Measurements from ENCODE around the gene DYNLL1.
A peak's percentile ranks its signal among the peaks of the same experiment; 100 is the strongest.
"Not testable (repeated sequence)": the region's sequence is repeated elsewhere in the genome, so short reads cannot be mapped to it uniquely, and the experiment has no call there.

The DYNLL1 gene

DNA sequence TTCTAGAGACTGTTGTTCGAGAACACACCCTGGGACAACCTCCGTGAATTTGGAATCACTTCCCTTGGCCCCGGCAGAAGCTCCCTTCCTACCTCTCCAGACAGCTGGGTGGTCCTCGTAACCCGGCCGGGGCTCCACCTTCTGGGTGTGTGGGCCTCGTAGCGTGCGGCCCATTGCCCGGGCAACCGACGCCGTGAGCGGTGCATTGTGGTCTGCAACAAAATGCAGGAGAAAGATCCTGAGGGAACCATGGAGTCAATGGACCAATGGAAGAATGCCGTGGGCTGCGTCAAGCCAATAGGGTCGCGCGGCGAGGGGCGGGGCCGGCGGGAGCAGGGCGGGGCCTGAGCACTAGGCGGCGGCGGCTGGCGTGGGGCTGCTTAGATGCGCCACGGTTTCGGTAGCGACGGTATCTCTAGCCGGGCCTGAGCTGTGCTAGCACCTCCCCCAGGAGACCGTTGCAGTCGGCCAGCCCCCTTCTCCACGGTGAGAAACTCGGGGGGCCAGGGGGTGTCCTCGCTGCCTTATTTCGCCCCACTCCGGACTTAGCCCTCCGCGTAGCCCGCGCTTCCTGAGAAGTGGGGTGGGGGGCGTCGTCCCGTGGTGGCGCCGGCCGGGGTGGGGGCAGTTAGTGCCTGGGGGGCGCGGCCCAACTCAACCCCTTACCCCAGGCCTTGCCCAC is at the start of gene DYNLL1:
Gene DYNLL1, plus strand, starts transcription at position 383 of the 682 bp plus-strand sequence. CDS start 309 bp downstream, outside the sequence.
- peak; percentile 99 for DNase-seq

DNA sequence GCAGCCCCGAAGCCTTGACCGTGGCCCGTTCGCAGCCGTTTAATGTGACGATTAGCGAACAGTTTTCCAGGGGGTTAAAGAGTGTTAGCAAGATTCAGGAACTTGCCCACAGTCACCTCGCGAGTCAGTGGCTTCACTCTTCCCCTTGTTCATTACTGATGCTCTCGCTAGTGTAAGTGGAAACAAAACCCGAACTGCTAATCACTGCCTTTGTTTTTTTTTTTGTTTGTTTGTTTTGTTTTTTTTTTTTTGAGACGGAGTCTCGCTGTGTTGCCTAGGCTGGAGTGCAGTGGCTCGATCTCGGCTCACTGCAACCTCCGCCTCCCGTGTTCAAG is 49.1 kb upstream of the DYNLL1 start:
- not testable (repeated sequence) for DNase-seq

DNA sequence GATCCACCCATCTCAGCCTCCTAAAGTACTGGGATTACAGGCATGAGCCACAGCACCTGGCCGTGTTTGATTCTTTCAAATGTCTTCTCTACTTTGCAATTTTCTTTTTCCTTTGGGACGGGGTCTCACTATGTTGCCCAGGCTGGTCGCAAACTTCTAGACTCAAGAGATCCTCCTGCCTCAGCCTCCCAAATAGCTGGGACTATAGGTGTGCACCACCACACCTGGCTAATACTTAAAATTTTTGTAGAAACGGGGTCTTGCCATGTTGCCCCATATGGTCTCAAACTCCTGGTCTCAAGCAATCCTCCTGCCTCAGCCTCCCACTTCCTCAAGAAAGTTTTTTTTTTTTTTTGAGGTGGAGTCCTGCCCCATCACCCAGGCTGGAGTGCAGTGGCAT is 47.9 kb upstream of the DYNLL1 start:
- no peak for DNase-seq

DNA sequence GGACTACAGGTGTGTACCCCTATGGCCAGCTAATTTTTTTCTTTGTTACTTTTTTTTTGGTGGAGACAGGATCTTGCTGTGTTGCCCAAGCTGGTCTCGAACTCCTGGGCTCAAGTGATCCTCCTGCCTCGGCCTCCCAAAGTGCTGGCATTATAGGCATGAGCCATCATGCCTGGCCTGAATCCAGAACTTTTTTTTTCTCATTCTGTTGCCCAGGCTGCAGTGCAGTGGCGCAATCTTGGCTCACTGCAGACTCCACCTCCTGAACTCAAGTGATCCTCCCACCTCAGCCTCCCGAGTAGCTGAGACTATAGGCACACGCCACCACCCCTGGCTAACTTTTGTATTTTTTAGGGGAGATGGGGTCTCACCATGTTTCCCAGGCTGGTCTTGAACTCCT is 43.4 kb upstream of the DYNLL1 start:
- not testable (repeated sequence) for DNase-seq

DNA sequence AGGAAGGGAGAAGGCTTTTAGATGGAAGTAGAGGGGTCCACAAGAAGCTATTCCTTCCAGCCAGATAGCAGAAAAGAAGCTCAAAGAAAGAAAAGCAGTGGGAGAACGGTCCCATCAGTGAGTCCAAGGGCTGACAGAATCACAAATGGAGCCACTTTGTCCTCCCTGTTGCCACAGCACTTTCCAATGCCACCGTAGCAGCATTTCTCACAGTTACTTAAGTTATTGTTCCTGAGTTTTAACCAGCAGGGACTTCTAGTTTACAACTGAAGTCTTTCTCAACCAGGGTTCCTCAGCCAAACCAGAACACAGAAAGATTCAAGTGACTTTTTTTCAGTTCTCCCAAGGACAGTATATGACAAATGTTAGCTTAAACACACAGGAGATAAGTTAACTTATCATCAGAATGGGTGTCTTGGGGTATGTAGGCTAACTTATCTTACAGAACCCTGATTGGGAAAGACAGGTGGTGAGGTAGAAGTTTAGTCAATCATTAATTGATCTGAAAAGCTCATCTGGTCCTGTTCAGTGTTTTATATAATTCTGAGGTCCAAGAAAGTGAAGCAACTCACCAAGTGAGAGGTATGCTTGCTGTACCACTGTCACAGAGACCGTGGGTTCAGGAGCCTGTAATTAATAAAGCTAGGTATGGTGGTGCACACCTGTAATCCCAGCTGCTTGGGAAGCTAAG is 42.7 kb upstream of the DYNLL1 start:
- no peak for DNase-seq

DNA sequence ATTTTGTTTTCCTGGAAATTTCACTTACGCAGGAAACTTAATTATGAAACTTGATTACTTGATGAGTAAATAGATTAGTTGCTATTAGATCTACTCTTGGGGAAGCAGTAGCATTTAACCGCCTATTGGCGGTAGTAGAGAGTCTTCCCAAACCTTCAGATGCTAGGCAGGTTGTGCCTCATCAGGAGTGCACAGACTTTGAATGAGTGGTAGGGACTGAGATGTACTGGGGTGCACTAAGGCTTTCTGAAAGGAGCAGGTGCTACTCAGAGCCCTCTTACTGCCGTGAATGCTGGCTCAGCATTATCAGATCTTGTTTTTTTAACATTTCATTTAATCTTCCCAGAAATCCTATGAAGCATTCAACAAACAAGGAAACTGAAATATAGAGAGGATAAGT is 41.9 kb upstream of the DYNLL1 start:
- DNase-seq = peak; percentile 80

DNA sequence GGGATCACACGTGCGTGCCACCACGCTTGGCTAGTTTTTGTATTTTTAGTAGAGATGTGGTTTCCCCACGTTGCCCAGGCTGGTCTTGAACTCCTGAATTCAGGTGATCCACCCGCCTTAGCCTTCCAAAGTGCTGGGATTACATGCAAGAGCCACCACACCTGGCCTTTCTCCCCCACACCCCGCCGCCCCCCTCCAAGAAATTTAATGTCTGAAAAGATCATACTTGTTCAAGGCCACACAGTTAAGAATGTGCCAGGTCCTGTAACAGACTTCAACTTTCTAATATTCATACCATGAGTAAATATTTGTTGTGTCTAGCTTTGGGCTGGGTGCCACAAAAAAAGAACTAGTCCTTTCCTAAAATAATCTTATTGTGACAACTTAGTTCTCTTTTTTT is 40.6 kb upstream of the DYNLL1 start:
- DNase-seq = no peak

DNA sequence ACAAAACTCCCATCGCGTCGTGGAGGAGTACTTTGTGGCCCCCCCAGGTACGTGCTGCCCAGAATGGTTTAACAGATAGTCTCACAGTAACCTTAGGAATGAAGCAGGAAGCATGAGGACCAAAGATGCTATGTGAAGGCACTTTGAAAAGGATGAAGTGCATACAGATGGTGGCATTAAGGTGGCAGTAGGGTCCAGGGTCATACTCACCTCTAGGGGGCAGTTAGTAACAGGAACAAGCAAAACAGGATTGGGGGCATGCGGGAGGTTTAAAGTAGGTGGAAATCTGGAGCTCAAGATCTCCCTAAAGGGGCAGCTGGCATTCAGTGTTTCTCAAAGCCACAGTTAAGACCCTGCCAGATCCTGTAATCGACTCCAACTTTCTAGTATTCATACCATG is 38.8 kb upstream of the DYNLL1 start:
- peak; percentile 67 for DNase-seq

DNA sequence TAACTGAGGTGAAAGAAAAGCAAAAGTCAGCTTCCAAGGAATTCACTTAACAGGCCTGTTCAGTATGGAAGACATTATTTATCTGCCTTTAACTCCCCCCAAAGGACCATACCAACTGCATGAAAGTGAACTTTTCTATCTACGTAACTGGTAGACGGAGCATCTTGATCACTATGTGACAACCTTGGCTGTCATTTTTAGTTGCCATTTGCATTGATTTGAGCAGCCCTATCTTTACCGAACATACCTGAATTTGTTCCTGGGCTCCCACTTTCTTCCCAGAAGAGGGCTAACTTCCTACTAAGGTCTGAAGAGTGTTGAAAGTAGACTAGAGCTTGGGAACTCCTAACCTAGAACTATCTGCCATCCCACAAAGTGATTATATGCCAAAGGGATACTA is 35.8 kb upstream of the DYNLL1 start:
- DNase-seq = no peak

DNA sequence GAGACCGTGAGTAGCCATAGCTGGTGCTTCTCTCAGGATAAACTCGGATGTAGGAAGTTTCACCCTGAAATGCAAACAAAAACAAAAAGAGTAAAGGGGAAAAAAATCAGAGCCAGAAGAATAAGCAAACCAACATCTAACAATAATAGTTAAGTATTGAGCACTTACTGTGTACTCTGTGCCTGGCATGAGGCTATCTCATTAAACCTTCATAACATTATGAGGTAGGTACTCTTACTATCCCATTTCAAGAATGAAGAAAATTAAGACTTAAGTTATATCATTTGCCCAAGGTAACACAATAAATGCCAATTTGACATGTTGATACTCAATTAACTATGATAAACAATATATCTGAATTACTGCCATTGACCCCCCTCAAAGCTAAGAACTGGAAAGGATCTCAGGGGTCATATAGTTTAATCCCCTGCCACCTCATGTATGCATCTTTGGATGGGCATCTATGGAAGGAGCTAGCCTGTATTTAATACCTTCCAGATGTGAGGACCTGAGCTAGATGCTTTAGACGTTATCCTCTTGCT is 33.7 kb upstream of the DYNLL1 start:
- DNase-seq = no peak

DNA sequence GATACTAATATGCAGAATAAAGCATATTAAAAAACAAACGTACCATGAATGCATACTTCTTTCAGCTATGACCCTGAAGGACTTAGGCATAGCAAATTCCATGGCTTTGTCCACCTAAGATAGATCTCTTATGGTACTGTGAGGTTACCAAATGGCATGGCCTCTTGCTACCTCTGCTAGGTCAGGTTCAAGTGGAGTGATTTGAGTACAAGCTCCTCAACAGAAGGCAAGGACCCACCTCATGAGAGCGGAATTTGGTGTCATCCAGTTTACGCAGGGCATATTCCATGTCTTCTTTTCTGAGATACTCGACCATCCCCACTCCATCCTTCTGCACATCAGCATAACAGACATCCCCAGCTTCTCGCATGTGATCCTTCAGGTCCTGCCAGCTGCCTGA is 32.2 kb upstream of the DYNLL1 start:
- no peak for DNase-seq

DNA sequence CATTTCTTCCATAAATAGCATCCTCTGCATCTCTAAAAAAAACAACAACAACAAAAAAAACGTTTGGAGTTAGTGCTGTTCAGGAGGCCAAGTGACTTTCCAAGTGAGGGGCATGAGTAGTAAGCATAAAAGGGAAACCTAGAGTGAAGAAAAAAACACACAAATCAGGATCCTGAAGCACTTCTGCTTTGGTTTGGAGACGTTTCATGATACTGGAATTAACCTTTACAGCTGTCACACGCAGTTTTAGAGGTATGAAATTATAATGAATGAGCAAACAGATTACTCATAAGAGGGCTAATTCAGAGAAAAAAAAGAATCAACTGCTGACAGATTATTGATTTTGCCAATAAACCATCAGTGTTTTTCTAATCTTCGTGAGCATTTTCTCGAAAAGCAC is 30.2 kb upstream of the DYNLL1 start:
- DNase-seq = no peak

DNA sequence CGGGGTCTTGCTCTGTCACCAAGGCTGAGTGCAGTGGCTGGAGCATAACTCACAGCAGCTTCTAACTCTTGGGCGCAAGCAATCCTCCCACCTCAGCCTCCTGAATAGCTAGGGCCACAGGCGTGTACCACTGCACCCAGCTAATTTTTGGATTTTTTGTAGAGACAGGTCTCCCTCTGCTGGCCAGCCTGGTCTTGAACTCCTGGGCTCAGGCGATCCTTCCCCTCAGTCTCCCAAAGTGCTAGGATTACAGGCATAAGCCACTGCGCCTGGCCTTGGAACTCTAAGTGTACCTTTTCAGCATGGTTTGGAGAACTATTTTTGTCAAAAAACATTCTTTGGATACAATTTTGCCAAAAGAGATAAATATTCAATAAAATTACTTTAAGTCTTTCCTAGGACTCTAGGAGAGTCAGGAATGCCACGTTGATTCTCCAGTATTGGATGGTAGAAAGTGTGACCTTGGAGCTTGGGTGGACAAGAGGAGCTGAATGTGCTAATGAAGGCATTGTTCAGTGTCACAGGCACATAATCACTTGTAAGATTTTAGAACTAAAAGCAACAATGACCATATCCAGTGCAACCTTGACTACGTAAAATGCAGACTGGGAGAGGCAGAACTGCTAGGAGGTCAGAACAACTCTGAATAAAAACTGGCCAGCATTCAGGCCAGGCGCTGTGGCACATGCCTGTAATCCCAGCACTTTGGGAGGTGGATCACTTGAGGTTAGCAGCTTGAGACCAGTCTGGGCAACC is 29.2 kb upstream of the DYNLL1 start:
- peak; percentile 81 for DNase-seq

DNA sequence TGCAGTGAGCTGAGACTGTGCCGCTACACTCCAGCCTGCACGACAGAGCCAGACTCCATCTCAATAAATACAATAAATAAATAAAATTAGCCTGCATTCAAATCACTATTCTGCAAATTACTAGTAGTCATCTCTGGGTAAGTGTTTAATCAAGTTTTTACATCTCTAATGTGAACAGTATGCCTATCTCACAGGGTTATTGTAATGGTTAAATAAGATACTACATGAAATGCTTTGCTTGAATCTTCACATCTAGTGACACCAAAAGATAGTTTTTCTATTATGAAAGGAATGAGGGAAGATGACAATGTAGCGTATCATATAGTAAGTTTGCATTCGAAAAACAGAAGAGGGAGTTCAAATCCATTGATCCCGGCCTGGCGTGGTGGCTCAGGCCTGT is 28.5 kb upstream of the DYNLL1 start:
- DNase-seq = no peak

DNA sequence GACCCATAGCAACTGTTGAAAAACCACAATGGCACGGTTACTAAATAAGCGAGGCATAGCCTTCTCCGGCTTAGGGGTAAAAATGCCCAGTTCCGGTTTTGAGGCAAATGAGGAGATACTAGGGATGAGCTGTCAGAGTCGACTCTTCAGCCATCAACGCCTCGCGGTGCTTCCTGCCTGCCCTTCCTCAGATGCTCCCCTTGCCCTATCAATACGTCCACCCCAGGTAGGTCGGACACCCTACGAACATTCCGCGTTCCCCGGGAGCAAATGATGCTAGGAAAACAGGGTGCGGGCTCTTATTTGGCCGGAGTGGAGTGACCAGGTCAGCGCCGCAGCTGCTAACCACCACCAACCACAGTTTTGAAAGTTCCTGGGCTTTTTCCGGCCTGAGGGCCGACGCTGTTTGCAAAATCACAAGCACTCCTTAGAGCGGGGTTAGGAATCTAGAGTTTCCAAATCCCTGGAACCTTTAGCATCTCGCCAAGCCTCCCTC is 27.5 kb upstream of the DYNLL1 start:
- peak; percentile 60 for DNase-seq

DNA sequence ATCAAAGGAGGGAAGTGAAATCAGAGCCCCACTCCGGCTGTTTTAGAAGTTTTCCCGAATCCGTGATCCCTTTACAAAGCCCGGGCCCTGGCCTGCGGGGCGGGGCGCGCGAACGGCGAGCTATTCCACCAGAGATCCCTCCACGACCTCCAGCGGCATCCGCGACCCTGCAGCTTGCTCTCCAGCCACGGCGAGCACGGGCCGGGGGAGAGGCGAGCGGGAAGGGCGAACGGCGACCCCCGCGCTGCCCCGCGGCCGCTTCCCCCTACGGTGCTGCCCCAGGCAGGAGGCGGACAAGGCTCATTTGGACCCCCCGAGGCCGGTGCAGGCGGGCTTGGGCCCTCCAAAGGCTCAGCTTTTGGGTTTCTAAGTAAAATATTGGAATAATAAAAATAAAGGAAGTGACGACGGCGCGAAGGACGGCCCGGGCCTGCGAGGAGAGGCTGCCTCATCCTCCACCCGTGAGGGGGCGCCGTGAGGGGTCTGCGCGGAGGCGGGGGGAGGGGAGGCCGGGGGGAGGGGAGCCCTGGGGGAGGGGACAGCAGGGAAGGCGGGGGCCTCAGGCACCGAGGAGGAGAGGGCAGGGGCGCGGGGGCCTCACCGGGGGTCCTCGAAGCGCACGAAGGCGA is 27.0 kb upstream of the DYNLL1 start:
- DNase-seq = peak; percentile 53

DNA sequence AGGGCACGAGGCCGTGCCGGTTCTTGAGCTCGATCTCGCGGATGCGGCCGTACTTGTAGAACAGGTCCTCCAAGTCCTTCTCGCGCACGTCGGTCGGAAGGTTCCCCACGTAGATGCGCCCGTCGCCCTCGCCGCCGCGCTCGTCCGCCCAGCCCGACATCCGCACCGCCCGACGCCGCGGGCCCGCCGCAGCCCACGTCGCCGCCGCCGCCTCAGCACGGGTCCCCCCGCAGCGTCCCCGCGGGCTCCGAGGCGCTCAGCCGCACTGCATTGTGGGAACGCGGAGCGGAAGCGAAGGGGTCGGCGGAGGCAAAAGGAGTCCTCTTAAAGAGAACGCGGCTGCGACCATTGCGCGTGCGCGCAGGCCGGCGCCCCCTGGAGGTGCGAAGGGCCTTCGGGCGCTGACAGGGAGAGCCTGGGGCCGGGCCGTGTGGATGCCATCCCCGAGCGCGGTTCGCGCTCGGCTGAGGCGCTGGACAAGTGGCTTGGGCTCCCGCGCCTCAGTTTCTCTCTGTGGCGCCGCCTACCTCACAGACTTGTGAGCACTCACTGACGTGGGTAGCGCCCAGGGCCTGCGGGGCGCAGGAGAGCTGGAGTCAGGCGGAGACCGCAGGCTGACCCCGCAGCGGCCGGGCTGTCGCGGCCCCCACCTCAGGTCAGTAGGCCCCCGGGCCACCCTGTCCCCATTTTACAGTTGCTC is 26.3 kb upstream of the DYNLL1 start, which contains the start of gene SRSF9:
Gene SRSF9, minus strand, starts transcription at position 299 of the 700 bp plus-strand sequence. Its CDS starts 139 bp downstream, at position 160.
- DNase-seq = peak; percentile 97

DNA sequence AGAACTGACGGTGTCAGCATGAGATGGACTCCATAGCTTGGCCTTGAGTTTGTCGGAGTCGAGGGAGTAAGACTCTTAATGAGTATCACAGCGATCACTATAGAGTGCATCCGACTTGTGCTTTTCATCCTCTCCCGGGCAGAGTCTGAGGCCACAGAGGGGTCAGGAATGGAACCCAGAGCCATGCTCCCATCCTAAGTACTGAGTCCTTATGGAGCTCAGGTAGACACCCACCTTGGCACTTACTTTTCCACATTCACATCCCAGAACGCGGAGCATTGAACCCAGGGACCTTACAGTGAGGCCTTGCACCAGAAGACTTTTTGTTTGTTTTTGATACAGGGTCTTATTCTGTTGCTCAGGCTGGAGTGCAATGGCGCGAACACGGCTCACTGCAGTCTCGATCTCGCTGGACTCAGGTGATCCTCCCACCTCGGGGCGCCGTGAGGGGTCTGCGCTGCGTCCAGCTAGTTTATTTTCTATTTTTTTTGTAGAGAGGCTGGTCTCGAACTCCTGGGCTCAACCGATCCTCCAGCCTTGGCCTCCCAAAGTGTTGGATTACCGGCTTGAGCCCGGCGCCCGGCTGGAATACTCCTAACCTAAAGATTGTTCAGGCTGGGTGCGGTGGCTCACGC is 25.6 kb upstream of the DYNLL1 start:
- DNase-seq = peak; percentile 61

DNA sequence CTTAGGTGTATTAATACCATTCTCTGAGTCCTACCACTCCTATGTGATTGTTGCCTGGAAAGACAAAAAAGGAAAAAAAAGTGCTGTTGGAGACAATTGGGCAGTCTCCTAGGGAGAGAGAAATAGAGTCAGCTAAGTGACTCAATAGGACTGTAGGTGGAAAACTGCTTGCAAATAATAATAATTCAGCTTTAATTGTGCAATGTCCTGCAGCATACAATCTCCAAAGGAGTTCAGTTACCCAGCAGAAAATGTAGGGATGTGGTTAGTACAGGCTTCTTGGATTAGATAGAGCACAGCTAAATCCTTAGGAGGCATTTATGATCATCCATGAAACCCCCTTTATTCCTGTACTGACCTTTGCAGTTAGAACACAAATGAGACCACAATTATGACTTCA is 23.4 kb upstream of the DYNLL1 start:
- DNase-seq = no peak

DNA sequence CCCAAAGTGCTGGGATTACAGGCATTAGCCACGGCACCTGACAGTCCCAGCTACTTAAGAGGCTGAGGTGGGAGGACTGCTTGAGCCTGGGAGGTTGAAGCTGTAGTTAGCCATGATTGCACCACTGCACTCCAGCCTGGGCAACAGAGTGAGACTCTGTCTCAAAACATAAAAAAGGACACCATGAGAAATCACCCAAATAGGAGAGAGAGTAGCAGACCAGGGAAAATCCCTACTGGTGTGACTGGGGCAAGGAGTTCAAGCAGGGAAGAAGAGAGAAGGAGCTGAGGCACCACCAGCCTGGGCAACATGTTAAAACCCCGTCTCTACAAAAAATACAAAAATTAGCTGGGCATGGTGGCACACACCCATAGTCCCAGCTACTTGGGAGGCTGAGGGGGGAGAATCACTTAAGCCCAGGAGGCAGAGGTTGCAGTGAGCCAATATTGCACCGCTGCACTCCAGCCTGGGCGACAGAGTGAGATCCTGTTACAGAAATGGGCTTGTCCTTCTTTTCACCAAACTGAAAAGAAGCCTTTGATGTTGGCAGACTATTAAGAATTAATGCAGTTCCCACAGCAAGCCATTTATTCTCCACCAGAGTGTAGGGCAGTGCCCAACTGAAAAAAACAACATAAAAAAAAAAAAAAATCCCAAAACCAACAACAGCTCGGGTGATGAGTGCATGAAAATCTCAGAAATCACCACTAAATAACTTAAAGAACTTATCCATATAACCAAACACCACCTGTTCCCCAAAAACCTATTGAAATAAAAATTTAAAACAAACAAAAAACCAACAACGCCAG is 21.9 kb upstream of the DYNLL1 start:
- DNase-seq = no peak

DNA sequence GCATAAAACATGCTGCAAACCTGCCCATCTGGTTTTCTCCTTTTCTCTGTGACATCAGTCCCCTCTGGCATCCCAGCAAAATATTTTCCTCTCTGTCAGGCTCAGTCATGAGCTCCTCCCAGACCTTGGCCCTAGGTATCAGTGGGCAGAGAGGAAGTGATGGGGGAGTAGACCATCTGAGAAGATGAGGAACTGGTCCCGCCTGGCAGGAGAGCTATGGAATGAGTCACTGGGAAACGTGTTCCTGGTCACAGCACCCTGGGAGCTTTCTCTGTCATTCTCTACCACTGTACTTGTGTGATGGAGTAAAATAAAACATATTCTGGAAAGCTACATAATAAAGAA is 21.3 kb upstream of the DYNLL1 start:
- peak; percentile 27 for DNase-seq
